Measurements from ENCODE around the gene CRTC1. TPM values are rescaled to one million over a fixed set of nuclear protein-coding genes. Genes with fewer than 3 reads are reported as not detected.
"Not testable (repeated sequence)": the region's sequence is repeated elsewhere in the genome, so short reads cannot be mapped to it uniquely, and the experiment has no call there.

Gene CRTC1
- polyA plus RNA-seq, 3 donors = 12.0 to 13.6 (median 12.2) TPM

DNA sequence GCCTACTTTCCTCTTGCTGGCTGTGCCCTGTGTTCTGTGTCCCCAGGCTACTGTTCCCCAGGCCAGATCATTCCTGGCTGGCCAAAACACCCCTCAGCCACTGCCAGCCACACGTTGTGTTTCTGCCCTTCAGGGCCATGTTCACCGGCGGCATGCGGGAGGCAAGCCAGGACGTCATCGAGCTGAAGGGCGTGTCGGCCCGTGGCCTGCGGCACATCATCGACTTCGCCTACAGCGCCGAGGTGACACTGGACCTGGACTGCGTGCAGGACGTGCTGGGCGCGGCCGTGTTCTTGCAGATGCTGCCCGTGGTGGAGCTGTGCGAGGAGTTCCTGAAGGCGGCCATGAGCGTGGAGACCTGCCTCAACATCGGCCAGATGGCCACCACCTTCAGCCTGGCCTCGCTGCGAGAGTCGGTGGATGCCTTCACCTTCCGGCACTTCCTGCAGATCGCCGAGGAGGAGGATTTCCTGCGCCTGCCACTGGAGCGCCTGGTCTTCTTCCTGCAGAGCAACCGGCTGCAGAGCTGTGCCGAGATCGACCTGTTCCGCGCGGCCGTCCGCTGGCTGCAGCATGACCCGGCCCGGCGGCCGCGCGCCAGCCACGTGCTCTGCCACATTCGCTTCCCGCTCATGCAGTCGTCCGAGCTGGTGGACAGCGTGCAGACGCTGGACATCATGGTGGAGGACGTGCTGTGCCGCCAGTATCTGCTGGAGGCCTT, 15.8 kb upstream of the CRTC1 start:
- DNase-seq (ENCODE audit: low read depth in 3 of 3, low spot score in 2 of 3) = no peak

DNA sequence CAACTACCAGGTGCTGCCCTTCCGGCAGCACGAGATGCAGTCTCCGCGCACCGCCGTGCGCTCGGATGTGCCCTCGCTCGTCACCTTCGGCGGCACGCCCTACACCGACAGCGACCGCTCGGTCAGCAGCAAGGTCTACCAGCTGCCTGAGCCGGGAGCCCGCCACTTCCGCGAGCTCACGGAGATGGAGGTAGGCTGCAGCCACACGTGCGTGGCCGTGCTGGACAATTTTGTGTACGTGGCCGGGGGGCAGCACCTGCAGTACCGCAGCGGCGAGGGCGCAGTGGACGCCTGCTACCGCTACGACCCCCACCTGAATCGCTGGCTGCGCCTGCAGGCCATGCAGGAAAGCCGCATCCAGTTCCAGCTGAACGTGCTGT, 15.2 kb upstream of the CRTC1 start:
- DNase-seq (ENCODE audit: low read depth in 3 of 3, low spot score in 2 of 3) = no peak

DNA sequence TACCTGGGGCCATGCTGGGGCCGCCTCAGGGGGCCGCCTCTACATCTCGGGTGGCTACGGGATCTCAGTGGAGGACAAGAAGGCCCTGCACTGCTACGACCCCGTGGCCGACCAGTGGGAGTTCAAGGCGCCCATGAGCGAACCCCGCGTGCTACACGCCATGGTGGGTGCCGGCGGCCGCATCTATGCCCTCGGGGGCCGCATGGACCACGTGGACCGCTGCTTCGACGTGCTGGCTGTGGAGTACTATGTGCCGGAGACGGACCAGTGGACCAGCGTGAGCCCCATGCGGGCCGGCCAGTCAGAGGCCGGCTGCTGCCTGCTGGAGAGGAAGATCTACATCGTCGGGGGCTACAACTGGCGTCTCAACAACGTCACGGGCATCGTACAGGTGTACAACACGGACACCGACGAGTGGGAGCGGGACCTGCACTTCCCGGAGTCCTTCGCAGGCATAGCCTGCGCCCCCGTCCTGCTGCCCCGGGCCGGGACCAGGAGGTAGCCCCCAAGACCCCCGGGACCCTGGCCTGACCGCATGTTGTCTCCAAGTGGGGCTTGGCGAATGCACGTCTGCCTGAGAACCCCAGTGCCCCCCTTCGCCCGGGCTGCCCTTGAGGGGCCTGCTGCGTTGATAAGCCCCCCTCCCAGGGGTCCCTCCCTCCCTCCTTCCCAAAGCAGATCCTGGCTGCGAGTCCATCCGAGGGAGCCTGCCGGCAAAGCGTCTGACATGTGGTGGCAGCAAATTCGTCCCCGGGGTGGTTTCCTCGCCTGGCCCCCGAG, 14.5 kb upstream of the CRTC1 start:
- no peak for DNase-seq (ENCODE audit: low read depth in 3 of 3, low spot score in 2 of 3)

DNA sequence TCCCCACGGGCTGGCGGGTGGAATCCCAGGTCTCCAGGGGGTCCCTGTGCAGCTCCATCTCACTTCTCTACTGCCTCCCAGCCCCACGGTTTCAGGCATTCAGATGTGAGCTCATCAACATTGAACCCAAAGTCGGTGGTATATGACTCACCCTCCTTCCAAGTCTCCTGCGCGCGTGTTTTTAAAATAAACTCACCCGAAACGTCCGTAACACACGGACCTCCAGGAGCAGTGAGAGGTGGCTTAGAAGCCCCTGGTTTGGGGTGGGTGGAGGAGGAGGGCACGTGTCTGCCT, 14.0 kb upstream of the CRTC1 start:
- DNase-seq (ENCODE audit: low read depth in 3 of 3, low spot score in 2 of 3) = no peak

DNA sequence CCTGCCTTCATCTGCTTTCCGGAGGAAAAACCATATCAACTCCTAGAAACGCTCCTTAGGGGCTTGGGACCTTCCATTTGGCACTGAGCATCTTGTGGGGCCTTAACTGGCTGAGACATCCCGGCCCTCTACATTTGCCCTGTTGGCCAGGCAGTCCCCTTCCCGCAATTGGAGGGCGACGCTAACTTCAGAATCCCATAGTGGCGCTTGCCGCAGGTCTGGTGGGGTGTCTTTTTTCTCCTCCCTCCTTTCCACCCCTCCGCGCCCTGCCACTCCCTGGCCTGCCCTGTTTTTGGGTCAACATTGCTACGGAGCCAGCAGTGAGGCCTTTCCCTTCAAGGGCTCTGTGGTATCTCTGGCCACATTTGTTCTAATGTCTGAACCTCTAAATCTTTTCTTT, 13.6 kb upstream of the CRTC1 start:
- DNase-seq (ENCODE audit: low read depth in 3 of 3, low spot score in 2 of 3) = no peak

DNA sequence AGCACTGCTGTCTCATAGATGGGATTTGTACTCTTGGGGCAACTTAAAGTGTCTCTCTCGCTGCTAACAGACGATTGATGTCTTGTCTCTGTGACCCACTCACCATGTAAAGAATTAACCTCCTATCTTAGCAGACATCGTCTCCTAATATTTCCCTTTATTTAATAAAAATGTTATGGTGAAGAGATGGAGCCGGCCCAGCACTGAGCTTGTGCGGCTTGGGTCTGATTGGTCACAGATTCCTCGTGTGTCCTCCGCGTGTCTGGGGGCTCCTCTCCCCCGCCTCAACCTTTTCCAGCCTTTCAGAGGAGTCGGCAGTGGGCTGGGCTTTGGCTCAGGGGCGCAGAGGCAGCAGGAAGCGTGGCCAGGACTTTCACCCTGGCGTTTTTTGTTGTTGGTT, 13.2 kb upstream of the CRTC1 start:
- no peak for DNase-seq (ENCODE audit: low read depth in 3 of 3, low spot score in 2 of 3)

DNA sequence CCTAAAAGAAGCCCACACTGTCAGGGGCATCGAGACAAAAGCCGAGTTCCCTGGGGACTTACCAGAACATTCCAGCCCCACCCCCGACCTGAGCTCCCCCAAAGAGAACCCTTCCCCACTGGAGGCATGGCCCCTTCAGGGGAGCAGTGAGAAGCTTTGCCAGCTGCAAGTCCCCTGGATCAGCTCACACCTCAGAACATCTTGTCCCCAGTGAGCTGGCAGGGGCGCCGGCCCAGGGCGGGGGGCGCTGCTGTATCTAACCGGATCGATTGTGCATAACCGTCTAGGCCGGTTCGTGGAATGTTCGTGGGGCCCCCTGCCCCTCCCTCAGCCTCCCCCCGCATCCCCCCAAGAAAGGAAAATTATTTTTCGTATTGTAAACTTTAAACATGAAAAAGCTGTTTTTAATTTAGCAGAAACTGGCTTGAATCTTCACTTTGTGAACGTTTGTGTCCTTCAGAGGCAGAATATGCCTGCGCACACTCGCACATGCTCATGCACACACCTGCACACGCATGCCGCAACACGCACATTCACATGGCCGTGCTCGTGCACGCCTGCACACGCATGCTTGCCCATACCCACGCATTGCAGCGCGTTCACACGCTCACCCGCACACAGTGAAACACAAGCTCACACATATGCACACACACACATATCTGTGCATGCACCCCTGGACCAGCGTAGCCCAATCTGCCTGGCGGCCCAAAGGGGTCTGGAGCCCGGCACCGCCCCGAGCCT, 12.0 kb upstream of the CRTC1 start:
- no peak for DNase-seq (ENCODE audit: low read depth in 3 of 3, low spot score in 2 of 3)

DNA sequence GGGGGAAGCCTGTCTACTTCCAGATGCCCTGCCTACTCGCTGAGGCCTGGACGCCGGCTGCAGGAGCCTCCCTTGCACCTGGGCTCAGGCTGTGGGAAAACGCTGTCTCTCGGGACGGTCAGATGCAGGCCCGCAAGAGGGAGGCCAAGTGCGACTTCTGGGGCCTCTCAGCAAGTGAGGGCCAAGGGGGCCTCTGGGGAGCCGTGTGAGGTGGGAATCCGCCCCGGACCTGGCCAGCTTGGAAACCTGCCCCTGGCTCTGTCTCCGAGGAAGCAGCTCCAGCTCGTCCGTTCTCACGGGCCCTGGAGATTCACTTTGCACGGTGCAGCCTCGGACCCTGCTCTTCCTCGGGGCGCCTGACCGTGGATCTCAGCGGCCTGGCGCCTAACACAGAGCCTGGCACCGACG, 11.4 kb upstream of the CRTC1 start:
- no peak for DNase-seq (ENCODE audit: low read depth in 3 of 3, low spot score in 2 of 3)

DNA sequence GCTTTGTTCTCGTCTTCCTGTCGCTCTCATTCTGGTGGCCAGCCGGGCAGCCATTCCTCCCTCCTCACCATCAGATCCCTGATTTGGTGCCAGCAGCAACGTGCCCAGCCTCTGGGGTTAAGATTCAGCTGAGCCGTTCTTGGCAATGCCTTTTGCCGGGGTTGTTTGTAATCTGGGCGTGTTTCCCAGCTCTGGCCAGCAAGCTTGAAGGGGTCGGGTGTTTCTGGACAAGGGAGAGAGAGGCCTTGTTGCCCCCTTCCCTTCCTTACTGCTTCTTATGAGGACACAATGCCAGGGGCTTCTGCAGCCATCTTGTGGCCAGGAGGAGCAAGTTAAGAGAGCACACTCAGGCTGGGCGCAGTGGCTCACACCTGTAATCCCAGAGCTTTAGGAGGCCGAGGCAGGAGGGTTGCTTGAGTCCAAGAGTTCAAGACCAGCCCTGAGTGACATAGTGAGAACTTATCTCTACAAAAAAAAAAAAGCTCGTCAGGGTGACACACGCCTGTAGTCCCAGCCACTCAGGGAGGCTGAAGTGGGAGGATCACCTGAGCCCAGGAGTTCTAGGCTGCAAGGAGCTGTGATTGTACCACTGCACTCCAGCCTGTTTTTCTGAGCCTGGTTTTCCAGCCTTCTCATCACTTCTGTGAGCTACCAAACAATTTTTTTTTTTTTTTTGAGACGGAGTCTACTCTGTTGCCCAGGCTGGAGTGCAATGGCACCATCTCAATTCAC, 10.7 kb upstream of the CRTC1 start:
- DNase-seq (ENCODE audit: low read depth in 3 of 3, low spot score in 2 of 3) = no peak

DNA sequence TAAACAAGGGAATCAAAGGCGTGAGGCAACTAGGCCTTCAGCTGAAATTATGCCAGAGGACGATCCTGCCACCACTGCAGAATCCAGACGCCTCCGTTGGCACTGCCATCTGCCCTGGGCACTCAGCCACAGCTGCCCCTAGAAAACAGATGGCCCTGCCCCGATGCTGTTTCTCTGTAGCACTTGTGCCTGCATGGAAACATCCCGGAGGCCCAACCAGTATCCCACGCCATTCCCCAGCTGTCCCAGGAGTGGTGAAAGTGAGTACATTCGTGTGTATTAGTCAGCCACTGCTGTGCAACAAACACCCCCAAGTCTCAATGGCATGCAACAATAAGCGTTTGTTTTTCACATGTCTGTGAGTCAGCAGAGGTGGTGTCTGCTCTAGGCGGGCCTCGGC, 8.9 kb upstream of the CRTC1 start:
- no peak for DNase-seq (ENCODE audit: low read depth in 3 of 3, low spot score in 2 of 3)

DNA sequence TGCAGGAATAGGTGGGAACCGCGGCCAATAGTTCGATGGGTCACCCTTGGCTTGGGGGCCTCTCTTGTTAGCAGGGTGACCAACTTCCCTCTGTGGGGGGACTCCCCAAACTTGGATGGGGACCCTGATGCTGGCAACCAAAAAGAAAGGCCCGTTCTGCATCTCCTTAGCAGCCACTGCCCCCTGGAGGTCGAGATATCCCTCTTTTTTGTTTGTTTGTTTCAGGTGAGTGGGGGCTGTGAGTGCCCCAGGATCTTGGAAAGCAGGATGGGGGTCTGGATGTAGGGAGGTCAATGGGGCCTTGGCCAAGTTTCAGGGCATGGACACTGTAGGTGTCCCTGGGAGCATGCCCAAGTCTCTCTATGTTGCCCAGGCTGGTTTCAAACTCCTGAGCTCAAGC, 7.7 kb upstream of the CRTC1 start:
- DNase-seq (ENCODE audit: low read depth in 3 of 3, low spot score in 2 of 3) = no peak

DNA sequence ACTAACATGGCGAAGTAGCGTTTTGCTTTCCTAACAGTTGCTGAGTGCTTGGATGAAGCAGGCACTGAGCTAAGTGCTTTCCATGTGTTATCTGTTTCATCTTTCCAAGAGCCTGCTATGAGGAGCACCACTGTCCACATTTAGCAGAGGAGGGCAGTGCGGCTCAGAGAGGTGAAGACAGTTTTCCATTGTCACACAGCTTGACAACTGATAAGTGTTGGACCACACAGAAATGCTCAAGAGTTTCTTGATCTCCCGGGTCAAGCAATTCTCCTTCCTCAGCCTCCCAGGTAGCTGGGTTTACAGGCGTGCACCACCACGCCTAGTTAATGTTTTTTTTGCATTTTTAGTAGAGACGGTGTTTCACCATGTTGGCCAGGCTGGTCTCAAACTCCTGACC, 6.8 kb upstream of the CRTC1 start:
- DNase-seq (ENCODE audit: low read depth in 3 of 3, low spot score in 2 of 3) = no peak

DNA sequence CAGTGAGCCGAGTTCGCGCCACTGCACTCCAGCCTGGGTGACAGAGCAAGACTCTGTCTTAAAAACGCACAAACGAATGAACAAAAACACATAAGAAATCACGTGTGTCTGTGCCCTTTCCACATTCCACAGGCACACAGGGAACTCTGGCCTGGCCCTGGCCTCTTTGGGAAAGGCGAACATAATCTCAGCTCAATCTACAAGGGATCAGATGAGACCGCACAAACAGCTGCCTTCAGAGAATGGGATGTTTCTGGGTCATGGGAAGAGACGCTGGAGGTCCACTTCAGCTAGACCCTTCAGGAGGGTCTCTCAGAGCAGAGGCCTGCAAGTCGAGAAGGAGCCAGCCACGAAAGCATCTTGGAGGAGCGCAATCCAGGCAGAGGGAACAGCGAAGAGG, 6.3 kb upstream of the CRTC1 start:
- DNase-seq (ENCODE audit: low read depth in 3 of 3, low spot score in 2 of 3) = no peak

DNA sequence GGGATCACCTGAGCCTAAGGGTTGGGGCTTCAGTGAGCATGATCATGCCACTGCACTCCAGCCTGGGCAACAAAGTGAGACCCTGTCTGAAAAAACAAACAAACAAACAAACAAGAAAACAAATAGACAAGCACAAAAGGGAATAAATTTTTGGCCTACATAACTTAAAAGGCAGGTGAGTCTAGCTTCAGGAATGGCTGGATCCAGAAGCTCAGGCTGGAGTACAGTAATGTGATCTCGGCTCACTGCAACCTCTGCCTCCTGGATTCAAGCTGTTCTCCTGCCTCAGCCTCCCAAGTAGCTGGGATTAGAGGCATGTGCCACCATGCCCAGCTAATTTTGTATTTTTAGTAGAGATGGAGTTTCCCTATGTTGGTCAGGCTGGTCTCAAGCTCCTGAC, 3.3 kb upstream of the CRTC1 start:
- not testable (repeated sequence) for DNase-seq (ENCODE audit: low read depth in 3 of 3, low spot score in 2 of 3)

DNA sequence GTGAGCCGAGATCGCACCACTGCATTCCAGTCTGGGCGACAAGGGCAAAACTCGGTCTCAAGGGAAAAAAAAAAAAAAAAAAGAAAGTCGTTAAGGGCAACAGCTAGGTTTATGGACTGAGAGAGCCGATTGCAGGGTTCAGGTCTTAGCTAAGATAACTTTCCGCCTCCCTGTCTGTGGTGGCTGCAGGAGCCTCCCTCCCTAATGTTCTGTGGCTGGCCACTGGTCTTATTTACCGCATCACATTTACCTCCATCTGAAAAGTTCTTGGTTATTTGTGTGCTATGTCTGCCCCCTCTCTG, 722 bp upstream of the CRTC1 start:
- DNase-seq (ENCODE audit: low read depth in 3 of 3, low spot score in 2 of 3) = no peak

DNA sequence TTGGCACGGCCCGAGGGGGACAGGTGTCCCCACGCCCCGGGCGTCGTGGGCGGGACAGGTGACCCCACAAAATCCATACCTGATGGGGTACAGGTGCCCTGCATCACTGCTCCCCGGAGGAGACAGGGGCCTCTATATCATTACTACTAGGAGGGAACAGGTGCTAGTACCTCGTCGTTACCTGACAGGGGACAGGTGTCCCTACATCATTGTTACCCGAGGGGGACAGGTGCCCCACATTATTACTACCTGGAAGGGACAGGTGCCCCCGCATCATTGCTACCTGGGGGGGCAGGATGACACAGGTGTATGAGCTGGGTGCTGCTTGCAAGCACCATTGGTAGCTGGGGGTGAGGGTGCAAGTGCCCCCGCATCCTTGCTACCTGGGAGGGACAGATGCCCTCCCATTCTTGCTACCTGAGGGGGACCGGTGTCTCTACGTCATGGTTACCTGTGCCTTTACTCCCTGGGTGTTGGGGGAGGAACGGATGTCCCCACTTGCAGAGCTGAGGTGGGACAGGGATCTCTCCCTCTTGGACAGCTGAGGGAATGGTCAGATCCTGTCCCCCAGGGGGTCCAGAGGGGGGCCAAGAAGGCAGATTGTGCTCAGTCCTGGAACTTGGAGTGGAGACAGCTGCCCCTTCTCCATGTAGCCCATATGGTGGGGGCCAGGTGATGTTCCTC, 620 bp downstream of the CRTC1 start:
- no peak for DNase-seq (ENCODE audit: low read depth in 3 of 3, low spot score in 2 of 3)

DNA sequence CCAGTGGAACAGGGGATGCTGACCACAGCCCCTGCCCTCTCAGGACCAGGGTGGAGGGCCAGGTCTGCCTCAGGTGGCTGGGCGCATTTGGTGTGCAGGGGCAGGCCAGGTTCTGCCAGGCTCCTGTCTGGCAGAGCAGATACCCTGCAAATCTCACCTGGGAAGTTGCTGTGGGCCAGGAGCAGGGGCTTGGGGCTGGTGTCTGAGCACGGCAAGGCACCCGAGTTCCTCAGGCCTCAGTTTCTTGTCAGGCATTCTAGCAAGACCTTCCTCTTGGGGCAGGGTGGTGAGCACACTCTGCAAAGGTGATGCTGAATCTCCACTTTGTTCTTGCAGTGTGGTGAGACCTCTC, 1.1 kb downstream of the CRTC1 start:
- DNase-seq (ENCODE audit: low read depth in 3 of 3, low spot score in 2 of 3) = no peak

DNA sequence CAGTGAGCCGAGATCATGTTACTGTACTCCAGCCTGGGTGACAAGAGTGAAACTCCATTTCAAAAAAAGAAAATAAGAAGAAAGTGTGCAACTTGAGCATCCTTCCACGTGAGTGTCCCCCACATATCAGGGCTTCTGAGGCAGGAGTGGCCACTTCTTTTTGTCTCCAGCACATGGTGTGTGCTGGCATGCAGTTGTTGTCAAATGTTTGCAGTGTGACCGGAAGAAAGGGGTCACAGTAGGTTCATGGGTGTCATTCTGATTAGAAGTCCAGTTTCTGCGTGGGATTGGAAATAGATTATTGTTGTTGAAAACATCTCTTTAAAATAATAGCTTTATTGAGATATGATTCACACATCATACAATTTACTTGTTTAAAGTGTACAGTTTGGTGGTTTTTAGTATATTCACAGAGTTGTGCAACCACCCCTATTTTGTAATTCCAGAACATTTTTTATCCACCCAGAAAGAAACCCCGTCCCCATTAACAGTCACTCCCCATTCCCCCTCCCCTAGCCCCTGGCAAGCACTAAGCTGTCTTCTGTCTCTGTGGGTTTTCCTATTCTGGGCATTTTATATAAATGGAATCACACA, 2.2 kb downstream of the CRTC1 start:
- no peak for DNase-seq (ENCODE audit: low read depth in 3 of 3, low spot score in 2 of 3)

DNA sequence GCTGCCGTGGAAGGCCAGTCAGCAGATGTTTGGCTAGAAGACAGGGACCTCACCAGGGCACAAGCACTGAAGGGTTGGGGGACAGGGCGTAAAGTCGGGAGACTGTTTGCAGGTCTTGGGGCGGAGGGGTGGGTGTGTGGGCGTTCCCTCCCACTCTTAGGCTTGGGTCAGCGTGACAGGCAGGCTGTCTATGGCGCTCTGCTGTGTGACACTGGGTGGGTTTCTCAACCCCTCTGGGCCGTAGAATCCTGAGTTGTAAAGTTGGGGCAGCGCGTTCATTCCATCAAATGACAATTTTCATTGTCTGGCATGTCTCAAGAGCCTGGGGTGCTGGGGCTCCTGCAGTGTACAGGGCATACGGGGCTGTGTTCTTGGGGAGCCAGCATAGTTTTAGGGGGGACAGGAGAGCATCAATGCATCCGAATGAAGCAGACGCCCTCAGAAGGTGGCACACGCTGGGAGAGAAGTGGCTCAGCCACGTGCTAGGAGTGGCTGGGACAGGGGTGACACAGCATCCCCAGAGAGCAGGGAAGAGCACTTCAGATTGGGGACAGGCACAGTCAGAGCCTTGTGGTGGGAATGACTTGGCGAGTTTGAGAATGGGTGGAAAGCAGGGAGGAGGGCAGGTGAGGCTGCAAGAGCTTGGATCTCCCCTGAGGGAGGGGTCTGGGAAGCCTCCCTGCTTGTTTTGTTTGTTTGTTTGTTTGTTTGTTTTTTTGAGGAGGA, 4.4 kb downstream of the CRTC1 start:
- no peak for DNase-seq (ENCODE audit: low read depth in 3 of 3, low spot score in 2 of 3)

DNA sequence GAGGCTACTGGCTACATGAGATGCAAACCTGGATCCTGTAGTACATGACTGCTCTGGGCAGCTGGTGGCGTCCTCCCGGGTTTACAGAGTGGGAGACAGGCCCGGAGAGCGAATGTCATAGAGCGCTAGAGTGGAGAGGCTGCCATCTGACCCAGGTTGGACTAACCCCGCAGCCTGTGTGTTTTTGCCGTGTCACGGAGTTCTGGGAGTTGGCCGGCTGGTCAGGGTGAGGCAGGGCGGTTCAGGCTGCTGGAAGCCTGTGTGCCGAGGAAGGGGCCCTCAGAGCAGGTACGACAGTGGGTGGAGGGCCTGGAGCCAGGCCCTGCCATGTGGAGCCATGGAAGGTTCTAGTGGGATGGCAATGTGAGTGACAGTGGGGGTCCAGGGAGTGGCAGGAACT, 12.5 kb downstream of the CRTC1 start:
- DNase-seq (ENCODE audit: low read depth in 3 of 3, low spot score in 2 of 3) = no peak
